Liver (tissue), 3 donors: ENCODE results near the gene BCKDHA.

ENCODE experiments used
- GABPA ChIP-seq, 2 donors: IDR thresholded peaks in 1 of 2; conservative IDR thresholded peaks in 1 of 2; 2 replicates each; pipeline ENCODE4 v1.6.1; 2016; ENCODE audit warnings: antibody characterized with exemption in 2 of 2, mild to moderate bottlenecking in 1 of 2, moderate library complexity in 1 of 2
- HNF4A ChIP-seq, 2 donors: conservative IDR thresholded peaks; 2 replicates each; pipeline ENCODE4 v1.6.1; 2016; ENCODE audit warnings: antibody characterized with exemption in 2 of 2, mild to moderate bottlenecking in 2 of 2
- JUND ChIP-seq, 2 donors: IDR thresholded peaks; 2 replicates each; pipeline ENCODE4 v1.6.1; 2016; ENCODE audit warnings: antibody characterized with exemption in 2 of 2
- NR2F2 ChIP-seq: IDR thresholded peaks from 2 replicates; pipeline ENCODE4 v1.6.1; 2016; ENCODE audit warnings: antibody characterized with exemption
- RAD21 ChIP-seq, 2 donors: IDR thresholded peaks; 2 replicates each; pipeline ENCODE4 v1.6.1; 2016; ENCODE audit warnings: antibody characterized with exemption in 2 of 2, mild to moderate bottlenecking in 2 of 2
- SP1 ChIP-seq: IDR thresholded peaks from 2 replicates; pipeline ENCODE4 v1.6.1; 2018; ENCODE audit warnings: antibody characterized with exemption, mild to moderate bottlenecking
- TAF1 ChIP-seq: conservative IDR thresholded peaks from 2 replicates; pipeline ENCODE4 v1.6.1; 2016; ENCODE audit warnings: antibody characterized with exemption, mild to moderate bottlenecking
- TF ChIP-seq, protein P1 (sequence below): IDR thresholded peaks from 2 replicates; pipeline ENCODE4 v1.6.1; 2016; ENCODE audit warnings: antibody characterized with exemption
- TF ChIP-seq, protein P2 (sequence below): fragments of 150-350 bp; IDR thresholded peaks from 2 replicates; pipeline ENCODE4 v1.5.1; 2017; ENCODE audit warnings: improper control_type of control experiment, low read depth, low read length; ENCODE audit not compliant: missing input control
- TF ChIP-seq, protein P3 (sequence below): IDR thresholded peaks from 2 replicates; pipeline ENCODE4 v1.6.1; 2016; ENCODE audit warnings: antibody characterized with exemption
- TF ChIP-seq, protein P4 (sequence below): IDR thresholded peaks from 2 replicates; pipeline ENCODE4 v1.6.1; 2016; ENCODE audit warnings: antibody characterized with exemption, mild to moderate bottlenecking
- donor health status: healthy.
- donor health status: healthy.

DNA sequence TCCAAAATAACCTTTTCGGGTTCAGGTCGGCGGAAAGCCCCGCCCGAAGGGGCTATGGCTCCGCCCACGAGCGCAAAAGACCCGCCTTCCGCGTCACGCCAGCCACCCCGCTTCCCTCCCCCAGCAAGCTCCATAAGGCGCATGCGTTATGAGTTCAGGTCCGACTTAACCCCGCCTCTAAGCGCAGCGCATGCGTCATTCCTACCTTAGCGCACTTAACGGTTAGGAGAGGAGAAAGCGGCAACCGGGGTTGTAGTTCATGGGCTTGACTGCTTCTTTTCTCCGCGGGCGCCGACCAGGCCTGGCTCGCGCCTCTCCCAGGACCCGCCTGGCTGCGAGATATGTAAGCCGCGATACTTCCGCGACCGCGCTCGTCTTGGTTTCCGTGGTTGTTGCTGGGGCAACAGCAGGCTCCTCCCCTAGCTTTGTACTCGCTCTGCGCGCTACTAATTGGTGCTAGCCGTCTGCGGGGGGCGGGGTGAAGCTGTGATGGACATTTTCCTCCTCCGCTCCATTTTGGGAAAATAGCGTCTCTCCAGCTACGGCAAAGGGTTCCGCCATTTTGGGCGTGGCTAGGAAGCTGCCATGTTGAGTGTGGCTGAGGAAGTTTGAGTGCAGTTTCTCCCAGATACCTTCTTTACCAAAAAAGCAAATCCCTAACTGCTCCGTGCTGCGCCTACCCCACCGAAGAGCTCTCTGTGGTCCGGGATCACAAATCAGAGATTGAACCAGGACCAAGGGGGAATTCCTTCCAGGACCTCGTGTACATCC lies 33.7 kb upstream of the BCKDHA start, which contains the start of gene B9D2:
- TF ChIP-seq SP1 (peak; percentile 78), JUND (IDR thresholded peaks at IDR 0.05) (peak in 1 of 2 donors; percentile 47), NR2F2 (peak; percentile 25), HNF4A (conservative IDR thresholded peaks at IDR 0.05) (no peak), GABPA (IDR thresholded peaks at IDR 0.05 in 1 of 2, conservative IDR thresholded peaks at IDR 0.05 in 1 of 2) (peak in 1 of 2 donors; percentile 12), TAF1 (no peak), RAD21 (IDR thresholded peaks at IDR 0.05) (peak in 1 of 2 donors; percentile 7)
- TF ChIP-seq, protein P1, sequence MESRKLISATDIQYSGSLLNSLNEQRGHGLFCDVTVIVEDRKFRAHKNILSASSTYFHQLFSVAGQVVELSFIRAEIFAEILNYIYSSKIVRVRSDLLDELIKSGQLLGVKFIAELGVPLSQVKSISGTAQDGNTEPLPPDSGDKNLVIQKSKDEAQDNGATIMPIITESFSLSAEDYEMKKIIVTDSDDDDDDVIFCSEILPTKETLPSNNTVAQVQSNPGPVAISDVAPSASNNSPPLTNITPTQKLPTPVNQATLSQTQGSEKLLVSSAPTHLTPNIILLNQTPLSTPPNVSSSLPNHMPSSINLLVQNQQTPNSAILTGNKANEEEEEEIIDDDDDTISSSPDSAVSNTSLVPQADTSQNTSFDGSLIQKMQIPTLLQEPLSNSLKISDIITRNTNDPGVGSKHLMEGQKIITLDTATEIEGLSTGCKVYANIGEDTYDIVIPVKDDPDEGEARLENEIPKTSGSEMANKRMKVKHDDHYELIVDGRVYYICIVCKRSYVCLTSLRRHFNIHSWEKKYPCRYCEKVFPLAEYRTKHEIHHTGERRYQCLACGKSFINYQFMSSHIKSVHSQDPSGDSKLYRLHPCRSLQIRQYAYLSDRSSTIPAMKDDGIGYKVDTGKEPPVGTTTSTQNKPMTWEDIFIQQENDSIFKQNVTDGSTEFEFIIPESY: peak; percentile 2
- TF ChIP-seq, protein P2, sequence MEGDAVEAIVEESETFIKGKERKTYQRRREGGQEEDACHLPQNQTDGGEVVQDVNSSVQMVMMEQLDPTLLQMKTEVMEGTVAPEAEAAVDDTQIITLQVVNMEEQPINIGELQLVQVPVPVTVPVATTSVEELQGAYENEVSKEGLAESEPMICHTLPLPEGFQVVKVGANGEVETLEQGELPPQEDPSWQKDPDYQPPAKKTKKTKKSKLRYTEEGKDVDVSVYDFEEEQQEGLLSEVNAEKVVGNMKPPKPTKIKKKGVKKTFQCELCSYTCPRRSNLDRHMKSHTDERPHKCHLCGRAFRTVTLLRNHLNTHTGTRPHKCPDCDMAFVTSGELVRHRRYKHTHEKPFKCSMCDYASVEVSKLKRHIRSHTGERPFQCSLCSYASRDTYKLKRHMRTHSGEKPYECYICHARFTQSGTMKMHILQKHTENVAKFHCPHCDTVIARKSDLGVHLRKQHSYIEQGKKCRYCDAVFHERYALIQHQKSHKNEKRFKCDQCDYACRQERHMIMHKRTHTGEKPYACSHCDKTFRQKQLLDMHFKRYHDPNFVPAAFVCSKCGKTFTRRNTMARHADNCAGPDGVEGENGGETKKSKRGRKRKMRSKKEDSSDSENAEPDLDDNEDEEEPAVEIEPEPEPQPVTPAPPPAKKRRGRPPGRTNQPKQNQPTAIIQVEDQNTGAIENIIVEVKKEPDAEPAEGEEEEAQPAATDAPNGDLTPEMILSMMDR: no peak
- TF ChIP-seq, protein P3, sequence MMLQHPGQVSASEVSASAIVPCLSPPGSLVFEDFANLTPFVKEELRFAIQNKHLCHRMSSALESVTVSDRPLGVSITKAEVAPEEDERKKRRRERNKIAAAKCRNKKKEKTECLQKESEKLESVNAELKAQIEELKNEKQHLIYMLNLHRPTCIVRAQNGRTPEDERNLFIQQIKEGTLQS: no peak
- TF ChIP-seq, protein P4, sequence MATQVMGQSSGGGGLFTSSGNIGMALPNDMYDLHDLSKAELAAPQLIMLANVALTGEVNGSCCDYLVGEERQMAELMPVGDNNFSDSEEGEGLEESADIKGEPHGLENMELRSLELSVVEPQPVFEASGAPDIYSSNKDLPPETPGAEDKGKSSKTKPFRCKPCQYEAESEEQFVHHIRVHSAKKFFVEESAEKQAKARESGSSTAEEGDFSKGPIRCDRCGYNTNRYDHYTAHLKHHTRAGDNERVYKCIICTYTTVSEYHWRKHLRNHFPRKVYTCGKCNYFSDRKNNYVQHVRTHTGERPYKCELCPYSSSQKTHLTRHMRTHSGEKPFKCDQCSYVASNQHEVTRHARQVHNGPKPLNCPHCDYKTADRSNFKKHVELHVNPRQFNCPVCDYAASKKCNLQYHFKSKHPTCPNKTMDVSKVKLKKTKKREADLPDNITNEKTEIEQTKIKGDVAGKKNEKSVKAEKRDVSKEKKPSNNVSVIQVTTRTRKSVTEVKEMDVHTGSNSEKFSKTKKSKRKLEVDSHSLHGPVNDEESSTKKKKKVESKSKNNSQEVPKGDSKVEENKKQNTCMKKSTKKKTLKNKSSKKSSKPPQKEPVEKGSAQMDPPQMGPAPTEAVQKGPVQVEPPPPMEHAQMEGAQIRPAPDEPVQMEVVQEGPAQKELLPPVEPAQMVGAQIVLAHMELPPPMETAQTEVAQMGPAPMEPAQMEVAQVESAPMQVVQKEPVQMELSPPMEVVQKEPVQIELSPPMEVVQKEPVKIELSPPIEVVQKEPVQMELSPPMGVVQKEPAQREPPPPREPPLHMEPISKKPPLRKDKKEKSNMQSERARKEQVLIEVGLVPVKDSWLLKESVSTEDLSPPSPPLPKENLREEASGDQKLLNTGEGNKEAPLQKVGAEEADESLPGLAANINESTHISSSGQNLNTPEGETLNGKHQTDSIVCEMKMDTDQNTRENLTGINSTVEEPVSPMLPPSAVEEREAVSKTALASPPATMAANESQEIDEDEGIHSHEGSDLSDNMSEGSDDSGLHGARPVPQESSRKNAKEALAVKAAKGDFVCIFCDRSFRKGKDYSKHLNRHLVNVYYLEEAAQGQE: no peak
